Brain microvascular endothelial cell (primary cell): Measurements from ENCODE around the gene TMEM9.

ENCODE experiments used
- DNase-seq: peaks from one replicate; pipeline ENCODE4 v3.0.0-alpha.2; 2020
- H3K27ac ChIP-seq: fragments of 250-450 bp; sonication (Bioruptor Pico); 2 replicates; pipeline ENCODE4 v1.5.1; 2020; ENCODE audit warnings: mild to moderate bottlenecking, moderate library complexity
- H3K27me3 ChIP-seq: fragments of 250-450 bp; sonication (Bioruptor Pico); replicated peaks from 2 replicates; pipeline ENCODE4 v1.5.1; 2020; ENCODE audit warnings: mild to moderate bottlenecking
- H3K36me3 ChIP-seq: fragments of 250-450 bp; sonication (Bioruptor Pico); replicated peaks from 2 replicates; pipeline ENCODE4 v1.5.1; 2020; ENCODE audit warnings: mild to moderate bottlenecking
- H3K4me3 ChIP-seq: 2 replicates; pipeline ENCODE4 v1.5.1; 2011; ENCODE audit warnings: low read depth, mild to moderate bottlenecking, control low read depth, low read length, moderate library complexity
- in situ Hi-C: cut with HindIII; loops from 2 replicates; pipeline ENCODE4 v1.10.0; 2017; ENCODE audit warnings: low sequenced_read_pairs, low pct_ligation_motif_present
- TF ChIP-seq, protein P1 (sequence below): IDR thresholded peaks from 2 replicates; pipeline ENCODE4 v1.5.1; 2011; ENCODE audit warnings: low read depth, mild to moderate bottlenecking, moderate library complexity, low read length, control low read depth, inconsistent platforms; ENCODE audit errors: missing control alignments

Gene TMEM9

DNA sequence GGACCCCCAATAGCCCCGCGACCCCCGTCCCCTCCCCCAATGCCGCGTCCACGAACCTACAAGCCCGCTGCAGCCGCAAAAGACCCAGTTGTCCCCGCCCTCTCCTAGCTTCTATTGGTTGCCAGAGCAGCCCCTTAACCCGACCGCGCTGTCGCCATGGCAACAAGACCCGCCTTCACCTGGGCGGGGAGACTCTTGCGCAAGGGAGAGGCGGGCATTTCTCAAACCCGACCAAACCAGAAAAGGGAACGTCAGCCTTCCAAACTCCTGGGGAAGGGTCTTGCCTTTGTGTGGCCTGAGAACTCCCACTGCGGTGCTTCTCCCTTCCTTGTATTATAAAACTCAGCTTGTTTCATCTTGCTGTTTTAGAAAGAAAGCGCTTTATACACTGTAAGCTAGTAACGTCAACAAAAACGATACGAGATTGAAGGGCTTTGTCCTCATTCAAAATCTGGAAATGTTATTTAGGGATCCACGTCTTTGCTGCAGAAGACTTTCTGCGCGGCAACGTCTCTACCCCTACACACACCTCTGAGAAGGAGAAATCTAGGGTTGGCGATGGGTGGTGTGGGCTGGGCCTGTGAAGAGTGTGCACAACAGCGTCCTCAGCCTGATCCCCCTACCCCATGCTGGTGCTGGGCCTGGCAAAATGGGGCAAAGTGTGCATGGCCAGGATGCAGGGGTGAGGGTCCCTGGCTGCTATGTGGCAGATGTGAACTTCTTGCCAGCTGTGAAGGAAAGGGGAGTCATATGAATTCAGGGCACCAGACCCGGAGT, at the start of gene TMEM9:
TSS of gene TMEM9 (minus strand) at position 86 of the 777 bp plus-strand sequence. CDS start 551 bp downstream, outside the sequence.
- in situ Hi-C loops = no loop called here
- TF ChIP-seq, protein P1, sequence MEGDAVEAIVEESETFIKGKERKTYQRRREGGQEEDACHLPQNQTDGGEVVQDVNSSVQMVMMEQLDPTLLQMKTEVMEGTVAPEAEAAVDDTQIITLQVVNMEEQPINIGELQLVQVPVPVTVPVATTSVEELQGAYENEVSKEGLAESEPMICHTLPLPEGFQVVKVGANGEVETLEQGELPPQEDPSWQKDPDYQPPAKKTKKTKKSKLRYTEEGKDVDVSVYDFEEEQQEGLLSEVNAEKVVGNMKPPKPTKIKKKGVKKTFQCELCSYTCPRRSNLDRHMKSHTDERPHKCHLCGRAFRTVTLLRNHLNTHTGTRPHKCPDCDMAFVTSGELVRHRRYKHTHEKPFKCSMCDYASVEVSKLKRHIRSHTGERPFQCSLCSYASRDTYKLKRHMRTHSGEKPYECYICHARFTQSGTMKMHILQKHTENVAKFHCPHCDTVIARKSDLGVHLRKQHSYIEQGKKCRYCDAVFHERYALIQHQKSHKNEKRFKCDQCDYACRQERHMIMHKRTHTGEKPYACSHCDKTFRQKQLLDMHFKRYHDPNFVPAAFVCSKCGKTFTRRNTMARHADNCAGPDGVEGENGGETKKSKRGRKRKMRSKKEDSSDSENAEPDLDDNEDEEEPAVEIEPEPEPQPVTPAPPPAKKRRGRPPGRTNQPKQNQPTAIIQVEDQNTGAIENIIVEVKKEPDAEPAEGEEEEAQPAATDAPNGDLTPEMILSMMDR = no peak
- Histone ChIP-seq H3K4me3 (peak within 1 kb of the TSS; percentile 77), H3K36me3 (peaks cover 21% of the 10 kb centered on the region), H3K27ac (peak within 1 kb of the TSS; percentile 69), H3K27me3 (no peaks in the 10 kb centered on the region)
- peak; percentile 93 for DNase-seq

DNA sequence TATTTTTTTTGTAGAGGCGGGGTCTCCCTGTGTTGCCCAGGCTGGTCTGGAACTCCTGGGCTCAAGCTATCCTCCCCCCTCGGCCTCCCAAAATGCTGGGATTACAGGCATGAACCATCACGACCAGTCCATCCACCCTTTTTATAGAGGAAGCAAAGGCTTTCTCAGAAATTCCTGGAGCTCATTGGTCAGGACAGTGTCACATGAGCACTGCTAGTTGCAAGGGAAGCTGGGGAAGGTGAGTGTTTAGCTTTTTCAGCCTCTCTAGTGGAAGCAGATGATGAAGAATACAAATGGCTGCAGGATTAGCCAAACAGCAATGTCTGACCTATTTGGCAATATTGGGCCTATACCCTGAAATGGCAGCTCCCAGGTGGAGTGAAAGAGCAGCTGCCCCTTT, 44.3 kb upstream of the TMEM9 start:
- no peak for DNase-seq
- H3K4me3 ChIP-seq = no peak overlapping the region
- H3K27me3 ChIP-seq = no peaks in the 10 kb centered on the region
- in situ Hi-C loops = no loop called here
- no peaks in the 10 kb centered on the region for H3K36me3 ChIP-seq
- TF ChIP-seq, protein P1 = no peak
- no peak overlapping the region for H3K27ac ChIP-seq

DNA sequence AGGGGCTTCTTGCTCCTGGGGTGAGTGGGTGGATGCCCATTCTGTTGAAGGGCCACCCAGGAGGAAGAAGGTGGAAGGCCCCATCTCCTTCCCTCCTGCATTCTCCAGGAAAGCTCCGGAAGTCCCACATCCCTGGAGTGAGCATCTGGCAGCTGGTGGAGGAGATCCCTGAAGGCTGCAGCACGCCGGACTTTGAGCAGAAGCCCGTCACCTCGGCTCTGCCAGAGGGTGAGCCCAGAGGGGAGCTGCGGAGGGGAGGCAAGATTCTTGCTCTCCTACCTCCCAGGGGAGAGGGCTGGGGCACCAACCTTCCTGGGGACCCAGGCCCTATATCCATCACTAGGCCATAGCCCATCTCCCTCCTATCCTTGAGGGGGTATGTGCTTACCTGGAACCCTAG, 39.8 kb upstream of the TMEM9 start:
- DNase-seq = no peak
- H3K27me3 ChIP-seq = no peaks in the 10 kb centered on the region
- no peak overlapping the region for H3K27ac ChIP-seq
- TF ChIP-seq, protein P1 = no peak
- no peaks in the 10 kb centered on the region for H3K36me3 ChIP-seq
- in situ Hi-C loops = no loop called here
- no peak overlapping the region for H3K4me3 ChIP-seq

DNA sequence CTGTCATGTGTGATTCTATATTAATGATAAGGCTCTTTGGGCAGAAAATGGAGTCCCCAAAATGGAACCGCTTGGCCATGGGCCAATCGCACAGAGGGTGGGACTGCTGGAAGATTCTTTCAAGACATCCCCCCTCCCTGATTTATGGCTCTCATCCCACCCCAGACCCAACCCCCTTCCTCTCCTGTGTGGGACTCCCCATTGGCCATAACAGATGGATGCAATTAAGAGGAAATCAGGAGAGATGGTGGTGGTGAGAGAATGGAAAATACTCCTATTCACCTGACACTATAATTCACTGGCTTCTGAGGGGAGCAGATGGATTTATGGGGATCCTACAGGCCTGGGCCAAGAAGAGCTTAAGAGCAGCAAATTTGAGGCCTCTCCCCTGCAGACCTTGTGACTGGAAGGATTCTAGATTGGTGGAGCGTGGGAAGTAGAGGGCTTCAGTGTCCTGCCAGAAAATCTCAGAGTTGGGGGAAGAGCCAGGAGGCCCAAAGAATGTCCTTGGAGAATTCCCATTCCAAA, 38.1 kb upstream of the TMEM9 start:
- Histone ChIP-seq H3K27ac (peak overlapping the region; percentile 60), H3K36me3 (no peaks in the 10 kb centered on the region), H3K4me3 (no peak overlapping the region), H3K27me3 (no peaks in the 10 kb centered on the region)
- TF ChIP-seq, protein P1 = no peak
- DNase-seq = no peak
- in situ Hi-C loops = no loop called here

DNA sequence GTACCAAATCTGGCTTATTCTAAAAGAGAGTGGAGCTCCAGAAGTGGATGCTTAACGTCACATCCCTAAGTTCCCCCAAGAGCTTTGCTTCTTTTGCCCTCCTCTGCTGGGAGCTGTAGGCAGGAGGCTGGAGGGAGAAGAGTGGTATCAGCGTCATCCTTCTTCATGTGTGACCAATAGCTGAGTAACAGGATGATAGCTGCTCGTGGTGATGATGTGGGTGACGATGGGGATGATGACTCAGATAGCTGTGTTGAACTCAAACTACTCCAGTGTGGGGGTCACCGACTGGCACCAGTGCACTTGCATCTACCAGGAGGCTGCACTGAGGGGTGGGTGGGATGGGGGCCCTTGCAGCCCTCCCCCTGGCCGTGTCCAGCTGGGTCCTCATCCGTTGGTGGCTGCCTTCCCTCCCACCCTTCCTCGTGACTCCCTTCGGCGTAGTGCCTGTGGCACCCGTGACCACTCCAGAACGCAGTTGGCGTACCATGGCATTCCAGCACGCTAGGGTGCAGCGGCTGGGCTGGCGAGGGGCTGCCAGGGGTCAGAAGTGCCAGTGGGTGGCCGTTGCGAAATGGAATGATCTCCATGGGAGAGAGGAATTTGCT, 37.5 kb upstream of the TMEM9 start:
- no peak overlapping the region for H3K4me3 ChIP-seq
- no peaks in the 10 kb centered on the region for H3K36me3 ChIP-seq
- TF ChIP-seq, protein P1 = no peak
- in situ Hi-C loops = no loop called here
- H3K27ac ChIP-seq = peak overlapping the region; percentile 66
- peak; percentile 97 for DNase-seq
- H3K27me3 ChIP-seq = no peaks in the 10 kb centered on the region
